HG03520 (cell line): ENCODE data around the gene RTF1.
A peak's percentile ranks its signal among the peaks of the same experiment; 100 is the strongest.

ENCODE experiments used
- ATAC-seq: cut with Tn5 transposase; IDR thresholded peaks from one replicate; pipeline ENCODE4 v1.9.1; 2021; ENCODE audit warnings: mild to moderate bottlenecking, moderate library complexity; ENCODE audit not compliant: unreplicated experiment

Gene RTF1

DNA sequence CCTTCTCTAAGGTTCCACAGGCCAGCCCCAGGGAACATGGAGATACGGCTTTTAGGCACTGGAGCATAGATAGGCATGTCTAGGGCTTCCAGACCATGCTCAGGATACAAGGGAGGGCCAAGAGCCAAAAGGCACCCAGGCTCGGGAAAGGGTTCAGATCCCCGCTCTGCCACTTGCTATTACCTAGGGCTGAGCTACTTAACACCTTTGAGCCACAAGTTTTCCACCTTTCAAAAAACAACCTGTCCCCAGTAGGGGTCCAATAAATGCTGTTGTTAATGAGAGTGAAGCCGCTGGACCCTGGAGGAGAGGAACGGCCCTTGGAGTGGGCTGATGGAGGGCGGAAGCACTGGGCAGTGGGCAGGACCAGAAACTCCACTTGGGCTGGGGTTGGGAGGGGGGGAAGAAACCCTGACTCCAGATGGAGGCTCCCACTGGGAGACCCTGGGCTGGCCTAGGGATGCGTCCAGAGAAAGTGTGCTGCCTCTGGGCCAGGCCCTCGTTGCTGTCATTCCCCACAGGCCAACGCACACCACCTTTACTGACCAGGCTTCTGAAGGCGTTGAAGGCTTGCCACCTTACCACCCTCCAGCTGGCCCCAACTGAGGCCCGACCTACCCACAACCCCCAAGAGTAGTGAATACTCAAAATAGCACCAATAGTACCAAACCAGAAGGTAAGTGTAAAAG lies 68.2 kb downstream of the RTF1 start:
- no peak for ATAC-seq

DNA sequence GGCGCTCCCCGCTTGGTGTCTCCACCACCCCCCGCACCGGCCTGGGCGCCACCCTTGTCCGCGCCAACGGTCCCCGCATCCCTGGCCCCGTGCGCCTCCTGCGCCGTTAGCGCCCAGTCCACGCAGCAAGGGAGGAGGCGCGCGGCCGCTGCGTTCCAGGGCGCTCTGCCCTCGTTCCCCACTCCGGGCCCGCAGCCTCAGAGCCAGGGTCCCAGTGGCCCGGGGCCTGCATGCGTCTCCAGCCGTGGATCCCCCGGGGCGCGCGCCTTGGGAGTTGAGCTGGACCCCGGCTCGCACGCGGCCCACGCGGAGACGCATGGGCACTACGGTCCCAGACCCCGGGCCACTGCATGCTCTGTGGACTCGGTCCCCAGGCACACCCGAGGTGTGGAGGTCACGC lies 69.4 kb downstream of the RTF1 start:
- no peak for ATAC-seq

DNA sequence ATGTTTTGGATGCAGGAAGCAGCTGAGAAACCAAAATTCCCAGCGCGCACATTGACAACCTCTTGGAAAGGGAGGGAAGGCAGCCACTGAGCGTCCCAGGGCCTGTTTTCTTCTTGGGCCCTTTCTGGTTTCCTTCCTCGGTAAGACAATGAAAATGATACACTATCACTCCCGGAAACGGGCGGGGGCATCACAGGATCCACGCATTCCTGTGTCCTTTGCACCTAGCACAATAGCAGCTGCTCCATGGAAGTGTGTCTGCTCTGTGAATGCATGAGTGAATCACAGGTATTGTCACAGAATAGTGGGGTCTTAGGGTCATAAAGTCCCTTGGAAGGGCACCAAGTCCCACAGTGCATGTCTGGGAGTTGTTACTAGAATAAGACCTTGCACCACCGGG lies 70.5 kb downstream of the RTF1 start:
- no peak for ATAC-seq

DNA sequence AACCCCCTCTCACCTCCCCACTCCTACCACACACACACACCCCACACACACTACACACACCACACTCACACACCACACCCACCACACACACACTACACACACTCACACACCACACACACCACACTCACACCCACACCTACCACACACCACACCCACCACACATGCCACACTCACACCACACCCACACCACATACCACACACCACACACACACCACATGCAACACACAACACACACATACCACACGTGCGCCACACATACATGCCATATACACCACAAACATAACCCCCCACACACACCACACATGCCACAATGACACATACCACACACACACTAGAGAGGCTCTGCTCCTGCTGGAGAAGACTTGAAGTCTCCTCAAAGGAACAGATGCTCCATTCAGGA lies 70.9 kb downstream of the RTF1 start:
- ATAC-seq: no peak

DNA sequence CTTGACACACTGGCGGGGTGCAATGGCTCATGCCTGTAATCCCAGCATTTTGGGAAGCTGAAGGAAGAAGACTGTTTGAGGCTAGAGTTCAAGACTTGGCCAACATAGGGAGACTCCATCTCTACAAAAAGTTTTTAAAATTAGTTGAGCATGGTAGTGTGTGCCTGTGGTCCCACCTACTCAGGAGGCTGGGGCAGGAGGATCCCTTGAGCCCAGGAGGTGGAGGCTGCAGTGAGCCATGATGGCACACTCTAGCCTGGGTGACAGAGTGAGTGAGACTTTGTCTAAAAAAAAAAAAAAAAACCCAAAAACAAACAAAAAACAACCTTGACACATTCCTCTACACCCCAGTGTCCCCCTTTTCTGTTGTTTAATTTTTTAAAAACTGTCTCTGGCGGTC lies 72.7 kb downstream of the RTF1 start:
- no peak for ATAC-seq

DNA sequence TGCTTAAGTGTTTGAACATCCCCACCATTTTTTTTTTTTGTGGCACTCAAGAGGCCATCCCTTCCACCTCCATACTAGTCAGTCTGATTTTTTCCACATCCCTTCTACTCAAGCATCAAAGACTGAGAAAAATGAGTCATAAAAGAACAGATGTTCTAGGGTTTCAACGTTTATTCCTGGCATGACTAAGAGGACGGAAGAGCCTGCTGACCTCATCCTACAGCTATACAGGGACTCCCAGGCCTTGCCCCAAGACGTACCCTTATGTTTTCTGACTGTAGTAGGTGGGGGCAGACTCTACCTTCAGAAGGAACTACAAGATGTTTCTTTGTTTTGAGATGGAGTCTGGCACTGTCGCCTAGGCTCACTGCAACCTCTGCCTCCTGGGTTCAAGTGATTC lies 73.5 kb downstream of the RTF1 start:
- ATAC-seq: no peak

DNA sequence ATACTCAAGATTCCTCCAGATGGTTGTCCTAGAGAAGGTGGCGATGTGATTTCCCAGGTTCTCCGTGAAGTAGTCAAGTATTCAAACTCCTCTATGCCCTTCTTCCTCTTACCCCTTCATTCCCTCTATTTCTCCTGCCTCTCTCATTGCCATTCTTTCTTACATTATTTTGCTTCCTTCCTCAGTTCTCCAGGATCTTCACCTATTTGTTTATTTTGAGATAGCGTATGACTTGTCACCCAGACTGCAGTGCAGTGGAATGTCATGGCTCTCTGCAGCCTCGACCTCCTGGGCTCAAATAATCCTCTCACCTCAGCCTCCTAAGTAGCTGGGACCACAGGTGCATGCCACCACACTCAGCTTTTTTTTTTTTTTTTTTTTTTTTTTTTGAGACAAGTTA lies 75.0 kb downstream of the RTF1 start:
- no peak for ATAC-seq

DNA sequence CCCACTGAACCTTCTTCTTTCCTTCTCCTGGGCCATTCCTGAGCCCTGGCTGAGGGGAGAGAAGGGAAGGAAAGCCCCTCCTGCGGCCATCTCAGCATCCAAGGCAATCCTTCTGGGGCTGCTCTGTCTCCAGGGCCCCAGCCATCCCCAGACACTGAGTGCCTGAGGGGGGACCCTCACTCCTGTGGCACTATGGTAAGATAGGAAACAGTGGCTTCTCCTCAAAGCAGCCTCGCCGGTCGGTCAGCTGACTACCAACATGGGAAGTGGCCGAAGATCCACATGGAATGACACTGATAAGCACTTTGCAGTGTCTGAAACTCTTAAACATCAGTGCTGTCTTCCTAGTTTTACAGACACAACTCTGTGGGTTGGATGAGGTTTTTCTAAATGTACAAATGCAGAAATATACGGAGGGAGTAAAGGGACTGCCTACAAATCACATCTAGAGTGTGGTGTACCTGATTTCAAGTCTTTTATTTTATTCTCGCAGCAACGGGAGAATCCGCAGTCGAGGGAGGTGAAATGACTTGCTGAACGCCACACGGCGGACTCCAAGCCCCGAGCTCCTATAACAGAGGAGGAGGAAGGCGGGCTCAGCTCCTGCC lies 75.8 kb downstream of the RTF1 start:
- no peak for ATAC-seq

DNA sequence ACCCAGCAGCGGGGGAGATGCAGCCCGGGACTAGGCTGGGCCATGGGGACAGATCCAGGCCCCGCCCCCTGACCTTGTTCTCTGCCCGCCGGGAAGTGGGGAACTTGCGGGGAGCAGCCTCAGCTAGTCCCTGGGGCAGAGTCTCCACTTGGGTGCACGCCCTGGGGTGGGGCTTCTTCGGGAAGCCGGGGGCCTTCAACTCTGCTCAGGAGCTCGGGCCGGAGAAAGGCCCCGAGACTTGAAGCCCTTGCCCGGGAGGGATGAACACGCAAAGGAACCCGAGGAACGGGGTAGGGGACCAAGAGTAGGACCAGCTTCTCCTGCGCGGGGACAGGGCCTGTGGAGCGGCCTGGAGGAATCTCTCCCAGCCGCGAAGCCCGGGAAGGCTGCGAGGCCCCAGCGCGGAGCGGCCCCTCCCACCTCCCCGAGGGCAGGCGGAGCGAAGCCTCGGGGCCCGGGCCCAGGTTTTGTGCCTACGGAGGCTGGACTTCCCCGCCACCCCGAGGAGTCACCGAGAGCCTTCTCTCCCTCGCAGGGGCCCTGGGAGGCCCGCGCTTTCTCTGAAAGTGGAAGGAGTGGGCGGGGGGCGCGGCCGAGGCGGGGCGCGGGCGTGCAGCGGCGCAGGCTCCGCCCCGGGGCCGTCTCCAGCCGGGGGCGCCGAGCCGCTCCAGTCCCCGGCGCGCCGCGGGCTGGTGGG lies 76.5 kb downstream of the RTF1 start, which contains the start of gene ITPKA:
Gene ITPKA, plus strand, starts transcription at position 670 of the 697 bp plus-strand sequence. CDS start 54 bp downstream, outside the sequence.
- peak; percentile 62 for ATAC-seq

DNA sequence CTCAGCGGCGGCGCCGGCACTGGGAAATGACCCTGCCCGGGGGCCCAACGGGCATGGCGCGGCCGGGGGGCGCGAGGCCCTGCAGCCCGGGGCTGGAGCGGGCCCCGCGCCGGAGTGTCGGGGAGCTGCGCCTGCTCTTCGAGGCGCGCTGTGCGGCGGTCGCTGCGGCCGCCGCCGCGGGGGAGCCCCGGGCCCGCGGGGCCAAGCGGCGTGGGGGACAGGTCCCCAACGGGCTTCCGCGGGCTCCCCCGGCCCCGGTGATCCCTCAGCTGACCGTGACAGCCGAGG lies 77.0 kb downstream of the RTF1 start:
- no peak for ATAC-seq

DNA sequence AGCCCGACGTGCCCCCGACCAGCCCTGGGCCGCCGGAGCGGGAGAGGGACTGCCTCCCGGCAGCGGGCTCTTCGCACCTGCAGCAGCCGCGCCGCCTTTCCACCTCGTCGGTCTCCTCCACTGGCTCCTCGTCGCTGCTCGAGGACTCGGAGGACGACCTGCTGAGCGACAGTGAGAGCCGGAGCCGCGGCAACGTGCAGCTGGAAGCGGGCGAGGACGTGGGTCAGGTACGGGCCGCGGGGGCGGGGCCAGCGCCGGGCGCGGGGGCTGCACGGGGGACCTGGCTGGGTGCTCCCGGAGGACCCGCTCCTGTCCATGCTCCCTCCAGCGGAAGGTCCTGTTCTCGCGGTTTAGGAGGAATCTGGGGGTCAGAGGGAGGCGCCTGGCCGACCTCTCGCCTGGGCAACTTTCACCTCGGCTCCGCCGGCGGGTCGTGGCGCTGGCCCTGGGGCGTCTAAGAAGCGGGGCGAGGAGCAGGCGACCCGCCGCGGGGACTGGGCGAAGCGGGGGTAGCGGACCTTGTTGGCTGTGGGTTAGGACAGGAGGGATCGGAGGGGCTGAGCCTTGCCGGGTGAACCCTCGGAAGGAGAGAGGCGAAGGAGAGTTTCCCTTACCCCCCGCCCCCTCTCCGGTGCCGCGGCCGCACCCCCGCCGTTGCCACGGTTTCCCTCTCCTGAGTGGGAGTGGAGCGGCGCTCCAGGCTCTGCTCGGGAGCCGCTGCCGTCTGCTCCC lies 77.5 kb downstream of the RTF1 start:
- peak; percentile 4 for ATAC-seq

DNA sequence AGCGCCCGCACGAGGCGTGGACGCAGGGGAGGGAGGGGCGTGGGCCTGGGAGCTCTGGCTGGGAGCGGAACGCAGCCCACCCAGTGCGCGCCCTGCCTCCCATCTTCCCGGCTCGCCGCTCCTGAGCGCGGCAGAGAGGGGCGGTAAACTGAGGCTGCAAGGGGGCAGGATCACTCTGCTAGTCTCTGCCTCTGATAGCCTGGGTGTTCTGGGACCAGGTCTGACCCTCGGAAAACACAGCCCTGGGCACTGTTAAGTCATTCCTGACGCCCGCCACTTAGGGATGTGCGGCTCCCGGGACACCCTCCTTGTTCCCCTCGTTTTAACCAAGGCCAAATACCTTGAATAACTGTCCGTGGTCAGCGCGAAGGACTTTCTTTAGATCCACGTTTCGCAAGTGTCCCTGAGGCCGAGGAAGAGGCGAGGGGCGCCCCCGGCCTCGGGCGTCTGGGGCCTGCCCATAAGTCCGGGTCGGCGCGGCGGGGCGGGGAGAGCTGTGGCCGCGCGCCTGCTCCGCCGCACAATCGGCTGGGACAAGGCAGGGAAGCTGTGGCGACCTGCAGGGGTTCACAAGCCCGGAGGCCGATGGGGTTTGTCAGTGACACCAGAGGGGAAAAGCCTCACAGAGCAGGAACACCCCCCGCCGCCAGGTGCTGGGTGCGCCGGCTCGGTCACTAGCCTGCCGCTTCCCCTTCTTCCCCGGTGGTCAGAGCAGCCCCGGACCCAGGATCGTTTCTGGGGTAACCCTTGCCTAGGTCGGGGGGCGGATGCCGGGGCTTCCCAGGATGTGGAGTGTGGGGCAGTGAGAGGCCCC lies 78.2 kb downstream of the RTF1 start:
- no peak for ATAC-seq

DNA sequence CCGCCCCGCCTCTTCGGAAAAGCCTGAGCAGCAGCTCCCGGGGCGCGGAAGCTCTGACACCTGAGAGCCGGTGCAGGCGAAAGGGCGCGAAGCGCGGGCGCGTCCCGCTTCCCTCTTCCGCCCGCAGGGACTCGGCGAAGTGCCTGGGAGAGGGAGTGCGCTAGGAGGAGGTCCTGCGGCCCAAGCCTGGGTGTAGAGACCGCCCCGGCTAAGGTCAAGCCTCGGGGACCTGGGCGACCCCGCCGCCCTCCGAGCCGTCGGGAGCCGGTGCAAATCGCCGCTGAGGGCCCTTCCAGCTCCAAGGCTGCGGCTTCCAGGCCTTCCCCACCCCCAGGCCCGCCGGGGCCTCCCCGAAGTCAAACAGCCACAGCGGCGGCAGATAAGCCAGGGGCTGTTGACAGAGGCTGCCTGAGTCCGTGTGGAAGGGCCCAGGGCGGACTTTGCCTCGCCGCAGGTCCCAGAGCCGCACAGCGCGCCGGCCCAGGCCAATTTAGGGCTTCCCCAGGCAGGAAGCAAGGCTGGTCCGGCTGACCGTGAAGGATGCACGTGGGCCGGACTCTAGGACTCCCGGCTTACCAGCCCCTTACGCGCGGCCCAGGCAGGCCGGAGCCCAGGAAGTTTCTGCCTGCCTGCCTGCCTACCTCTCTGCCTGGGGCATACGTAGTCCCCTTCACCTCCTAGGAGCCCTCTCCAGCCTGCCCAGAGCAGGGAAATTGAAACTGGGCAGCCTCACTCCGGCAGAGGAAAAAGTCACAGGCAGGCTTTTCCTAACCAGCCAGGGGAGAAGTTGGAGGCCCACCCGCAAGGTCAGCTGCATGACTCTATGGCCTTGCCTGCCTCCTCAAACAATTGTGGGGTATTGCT lies 79.1 kb downstream of the RTF1 start:
- no peak for ATAC-seq

DNA sequence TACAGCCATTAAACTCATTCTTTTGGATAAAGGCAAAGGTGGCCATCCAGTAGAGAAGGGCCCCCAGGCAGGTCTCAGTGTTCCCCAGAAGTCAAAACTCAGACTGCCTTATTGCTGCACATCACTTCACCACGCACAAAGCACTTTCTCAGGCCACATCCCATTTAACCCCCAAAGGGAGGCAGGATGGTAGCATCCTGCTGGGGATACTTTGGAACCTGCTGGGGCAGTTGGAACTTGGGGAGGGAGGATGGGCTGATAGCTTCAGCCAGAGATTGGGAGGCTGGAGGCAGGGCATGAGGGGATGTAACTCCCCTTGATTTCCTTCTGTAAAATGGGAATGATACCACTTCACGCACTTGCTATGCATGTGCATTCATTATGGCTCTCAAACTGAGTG lies 81.8 kb downstream of the RTF1 start:
- no peak for ATAC-seq

DNA sequence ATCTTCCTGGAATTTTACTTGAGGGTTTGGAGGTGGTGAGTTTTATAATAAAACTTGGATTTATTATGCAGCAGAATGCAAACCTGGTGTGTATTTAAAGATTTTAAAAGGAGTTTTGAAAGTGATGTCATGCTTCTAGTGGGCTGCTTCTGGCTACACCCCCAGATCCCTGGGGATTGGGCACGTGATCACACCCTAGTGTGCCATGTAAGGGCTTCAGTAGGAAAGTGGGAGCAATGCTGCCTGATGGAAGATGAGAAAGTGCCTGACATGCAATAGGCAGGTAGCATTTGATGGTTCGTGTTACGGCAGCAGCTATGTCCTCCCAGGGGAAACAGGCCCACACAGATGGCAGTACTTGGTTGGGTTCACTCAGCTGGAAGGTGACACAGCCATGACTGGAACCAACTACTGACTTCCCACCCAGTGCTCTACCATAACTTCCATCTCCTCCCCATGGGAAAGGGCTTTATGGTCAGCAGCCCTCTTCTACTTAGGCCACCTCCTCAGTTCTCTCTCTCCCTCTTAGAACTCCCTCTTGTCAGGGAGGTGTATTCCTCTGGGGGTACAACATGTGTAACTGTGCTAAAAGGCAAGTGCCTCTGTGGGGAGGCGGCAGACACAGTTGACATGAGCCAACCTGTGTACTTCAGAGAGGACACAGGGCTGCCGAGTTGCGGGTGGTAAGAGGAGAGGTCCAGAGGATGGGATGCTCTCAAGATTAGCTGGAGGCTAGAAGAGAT lies 82.4 kb downstream of the RTF1 start:
- no peak for ATAC-seq

DNA sequence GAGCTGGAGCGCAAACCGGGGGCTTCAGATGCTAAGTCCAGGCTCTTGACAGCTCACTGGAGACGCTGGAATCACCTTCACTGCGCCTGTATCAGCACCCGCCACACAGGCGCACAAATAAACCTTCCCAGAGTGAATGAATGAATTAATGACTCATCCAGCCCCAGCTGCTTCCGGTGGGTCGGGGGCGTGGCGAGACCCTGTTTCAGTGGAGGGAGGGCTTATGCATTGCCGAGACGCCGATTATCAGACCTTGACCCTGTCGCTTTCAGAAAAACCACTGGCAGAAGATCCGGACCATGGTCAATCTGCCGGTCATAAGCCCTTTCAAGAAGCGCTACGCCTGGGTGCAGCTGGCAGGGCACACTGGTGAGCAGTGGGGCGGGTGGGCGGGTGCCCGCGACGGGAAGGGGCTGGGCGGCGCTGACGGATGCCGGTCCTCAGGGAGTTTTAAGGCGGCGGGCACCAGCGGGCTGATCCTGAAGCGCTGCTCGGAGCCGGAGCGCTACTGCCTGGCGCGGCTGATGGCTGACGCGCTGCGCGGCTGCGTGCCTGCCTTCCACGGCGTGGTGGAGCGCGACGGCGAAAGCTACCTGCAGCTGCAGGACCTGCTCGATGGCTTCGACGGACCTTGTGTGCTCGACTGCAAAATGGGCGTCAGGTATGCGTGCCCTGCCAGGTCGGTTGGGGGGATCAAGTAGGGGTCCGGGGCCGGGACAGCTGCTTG lies 84.5 kb downstream of the RTF1 start:
- ATAC-seq: no peak

DNA sequence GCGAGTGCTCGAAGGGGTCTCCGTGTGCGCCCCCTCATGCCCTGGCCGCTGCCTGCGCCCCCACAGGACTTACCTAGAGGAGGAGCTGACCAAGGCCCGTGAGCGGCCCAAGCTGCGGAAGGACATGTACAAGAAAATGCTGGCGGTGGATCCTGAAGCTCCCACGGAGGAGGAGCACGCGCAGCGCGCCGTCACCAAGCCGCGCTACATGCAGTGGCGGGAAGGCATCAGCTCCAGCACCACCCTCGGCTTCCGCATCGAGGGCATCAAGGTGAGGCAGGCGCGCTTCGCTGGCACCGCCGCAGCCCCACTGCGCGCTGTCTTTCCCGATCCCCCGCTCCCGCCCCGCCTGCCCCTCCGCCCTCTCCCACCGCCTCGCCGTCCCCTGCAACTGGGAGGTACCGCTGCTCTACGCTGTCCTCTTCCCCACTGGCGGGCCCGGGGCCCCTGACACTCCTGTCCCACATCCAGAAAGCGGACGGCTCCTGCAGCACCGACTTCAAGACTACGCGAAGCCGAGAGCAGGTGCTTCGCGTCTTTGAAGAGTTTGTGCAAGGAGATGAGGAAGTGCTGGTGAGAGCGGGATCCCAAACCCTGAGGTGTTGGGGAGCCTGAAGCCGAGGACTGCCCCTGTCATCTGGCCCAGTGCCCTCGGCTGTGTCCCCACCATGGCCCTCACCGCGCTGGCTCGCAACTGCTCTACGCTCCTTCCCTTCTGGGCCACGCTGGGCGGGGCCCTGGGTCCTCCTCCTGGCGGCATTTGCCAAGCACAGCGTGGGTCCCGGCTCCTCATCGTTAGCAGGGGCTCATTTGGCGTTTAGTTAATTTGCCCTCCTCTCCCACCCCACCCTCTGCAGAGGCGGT lies 85.3 kb downstream of the RTF1 start:
- no peak for ATAC-seq
